Right forelimb (tissue), 1 donor: ENCODE results near the gene GPR37L1.

ENCODE experiments used
- DNase-seq: peaks from one replicate; pipeline ENCODE4 v3.0.0-alpha.2; 2018

The GPR37L1 gene, protein sequence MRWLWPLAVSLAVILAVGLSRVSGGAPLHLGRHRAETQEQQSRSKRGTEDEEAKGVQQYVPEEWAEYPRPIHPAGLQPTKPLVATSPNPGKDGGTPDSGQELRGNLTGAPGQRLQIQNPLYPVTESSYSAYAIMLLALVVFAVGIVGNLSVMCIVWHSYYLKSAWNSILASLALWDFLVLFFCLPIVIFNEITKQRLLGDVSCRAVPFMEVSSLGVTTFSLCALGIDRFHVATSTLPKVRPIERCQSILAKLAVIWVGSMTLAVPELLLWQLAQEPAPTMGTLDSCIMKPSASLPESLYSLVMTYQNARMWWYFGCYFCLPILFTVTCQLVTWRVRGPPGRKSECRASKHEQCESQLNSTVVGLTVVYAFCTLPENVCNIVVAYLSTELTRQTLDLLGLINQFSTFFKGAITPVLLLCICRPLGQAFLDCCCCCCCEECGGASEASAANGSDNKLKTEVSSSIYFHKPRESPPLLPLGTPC

DNA sequence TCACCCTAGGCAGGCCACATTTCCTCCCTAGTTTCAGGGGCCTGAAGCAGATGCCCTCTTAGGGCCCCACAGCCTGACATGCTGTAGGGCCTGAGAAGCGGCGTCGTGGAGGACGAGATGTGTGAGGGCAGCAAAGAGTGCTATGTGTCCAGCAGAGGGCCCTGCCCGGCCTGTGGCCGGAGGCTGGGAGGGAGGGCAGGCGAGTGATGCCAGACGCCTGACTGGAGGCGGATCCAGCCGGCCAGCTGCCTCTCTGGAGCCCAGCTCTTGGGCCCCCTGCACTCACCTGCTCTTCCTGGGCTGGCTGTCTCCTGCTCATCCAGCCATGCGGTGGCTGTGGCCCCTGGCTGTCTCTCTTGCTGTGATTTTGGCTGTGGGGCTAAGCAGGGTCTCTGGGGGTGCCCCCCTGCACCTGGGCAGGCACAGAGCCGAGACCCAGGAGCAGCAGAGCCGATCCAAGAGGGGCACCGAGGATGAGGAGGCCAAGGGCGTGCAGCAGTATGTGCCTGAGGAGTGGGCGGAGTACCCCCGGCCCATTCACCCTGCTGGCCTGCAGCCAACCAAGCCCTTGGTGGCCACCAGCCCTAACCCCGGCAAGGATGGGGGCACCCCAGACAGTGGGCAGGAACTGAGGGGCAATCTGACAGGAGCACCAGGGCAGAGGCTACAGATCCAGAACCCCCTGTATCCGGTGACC is at the start of gene GPR37L1:
Gene GPR37L1, plus strand, starts transcription at position 279 of the 697 bp plus-strand sequence. Its CDS starts 47 bp downstream, at position 326.
- no peak for DNase-seq

DNA sequence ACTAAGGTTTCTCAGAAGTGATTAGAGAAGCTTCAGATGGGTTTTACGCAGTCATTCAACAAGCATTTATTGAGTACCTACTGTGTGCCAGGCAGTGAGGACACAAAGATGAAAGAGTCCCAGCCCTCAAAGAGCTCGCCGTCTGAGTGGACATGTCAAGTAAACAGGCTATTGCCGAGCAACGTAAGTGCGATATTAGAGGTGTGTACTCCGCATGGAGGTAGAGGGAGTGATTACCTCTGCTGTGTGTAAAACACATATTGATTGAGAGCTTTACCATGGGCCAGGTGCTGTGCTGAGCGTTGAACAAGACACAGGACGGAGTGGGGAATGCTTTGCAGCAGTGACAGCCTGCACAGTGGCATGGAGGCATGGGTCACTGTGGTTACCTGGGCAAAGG is 49.5 kb upstream of the GPR37L1 start:
- DNase-seq, result no peak

DNA sequence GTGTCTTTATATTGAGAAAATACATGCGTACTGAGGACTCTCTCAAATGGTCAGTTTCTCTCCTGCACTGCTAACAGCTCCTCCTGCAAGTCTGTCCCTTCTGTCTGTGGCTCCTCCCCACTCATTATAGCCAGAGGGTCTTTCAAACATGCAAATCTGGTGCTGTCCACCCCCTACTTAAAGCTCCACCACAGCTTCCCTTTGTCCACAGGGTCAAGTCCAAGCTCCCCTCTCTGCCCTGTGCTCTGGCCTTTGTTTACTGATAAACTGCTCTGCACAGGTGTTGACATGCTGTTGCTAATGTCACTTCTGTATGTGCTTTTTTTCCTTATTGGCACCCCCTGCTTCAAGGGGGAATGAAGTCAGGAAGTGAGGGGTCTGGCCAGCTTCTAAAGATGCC is 47.7 kb upstream of the GPR37L1 start:
- no peak for DNase-seq

DNA sequence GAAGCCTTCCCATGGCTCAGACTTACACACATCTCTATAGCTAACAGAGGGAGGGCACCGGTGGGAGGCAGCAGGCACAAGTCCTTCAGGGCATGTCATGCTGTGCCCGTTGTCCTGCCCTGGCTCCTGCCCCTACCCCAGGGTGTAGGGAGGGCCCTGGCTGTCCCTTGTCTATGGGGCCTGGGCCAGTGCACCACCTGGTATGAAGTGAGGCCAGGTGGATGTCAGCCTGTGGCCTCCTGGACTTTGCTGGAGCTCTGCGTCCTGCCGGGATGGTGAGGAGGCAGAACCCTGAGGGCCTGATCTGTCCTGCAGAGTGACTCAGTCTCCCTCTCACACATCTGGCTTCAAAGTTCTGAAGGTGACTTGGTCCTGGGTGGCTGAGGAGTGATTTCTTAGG is 47.3 kb upstream of the GPR37L1 start:
- DNase-seq, result no peak

DNA sequence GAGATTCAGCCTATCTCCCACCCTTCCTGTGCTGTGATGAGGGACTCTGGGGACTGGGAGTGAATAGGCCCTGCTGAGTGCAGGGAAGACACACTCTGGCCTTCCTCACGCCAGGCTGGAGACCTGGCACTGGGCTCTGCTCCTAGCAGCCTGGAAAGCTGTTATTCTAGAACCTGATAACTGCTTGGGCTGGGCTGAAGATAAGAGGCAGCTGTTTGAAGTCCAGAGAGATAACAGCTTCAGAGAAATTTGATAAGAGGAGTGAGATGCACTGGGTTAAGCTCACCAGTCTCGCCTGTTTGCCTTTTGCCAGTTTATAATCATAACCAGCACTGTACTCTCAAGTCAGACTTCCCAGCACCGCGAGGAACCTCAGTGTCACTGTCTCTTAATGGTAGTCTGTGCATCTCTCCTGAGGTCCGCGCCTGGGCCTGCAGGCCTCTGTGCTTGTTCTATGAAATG is 46.6 kb upstream of the GPR37L1 start:
- no peak for DNase-seq

DNA sequence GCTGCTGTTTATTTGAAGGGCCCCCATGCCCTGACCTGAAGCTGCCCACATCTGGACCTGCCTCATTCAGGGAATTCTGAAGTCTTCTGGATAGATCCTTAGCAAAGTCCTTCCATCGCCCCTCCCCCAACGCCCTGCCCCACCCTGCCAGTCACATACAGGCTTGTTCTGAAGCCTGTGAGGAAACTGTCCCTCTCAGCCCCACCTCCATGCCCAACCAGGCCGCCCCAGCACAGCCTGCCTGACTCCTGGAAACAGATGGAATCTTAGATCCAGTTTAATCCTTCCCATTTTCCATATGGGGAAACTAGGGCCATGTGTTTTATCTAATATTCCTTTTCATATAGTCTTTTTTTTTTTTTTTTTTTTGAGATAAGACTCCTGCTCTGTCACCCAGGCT is 44.5 kb upstream of the GPR37L1 start:
- DNase-seq, result no peak

DNA sequence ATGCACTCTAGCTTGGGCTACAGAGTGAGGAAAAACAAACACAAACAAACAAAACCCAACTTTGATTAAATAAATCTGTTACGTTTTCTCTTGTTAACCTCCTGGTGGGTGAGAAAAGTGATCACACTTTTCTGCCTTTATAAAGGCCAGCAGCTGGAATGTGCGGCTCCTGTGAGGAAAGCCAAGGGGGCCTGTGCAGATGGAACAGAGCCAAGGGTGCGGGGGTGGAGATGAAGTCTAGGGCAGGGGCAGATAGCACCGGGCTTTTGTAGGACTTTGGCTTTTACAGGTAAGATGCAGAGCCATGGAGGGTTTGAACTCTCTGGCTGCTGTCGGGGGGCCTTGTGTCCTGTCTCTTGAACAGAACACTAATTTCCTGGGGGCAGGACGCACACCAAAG is 40.7 kb upstream of the GPR37L1 start:
- DNase-seq, result no peak

DNA sequence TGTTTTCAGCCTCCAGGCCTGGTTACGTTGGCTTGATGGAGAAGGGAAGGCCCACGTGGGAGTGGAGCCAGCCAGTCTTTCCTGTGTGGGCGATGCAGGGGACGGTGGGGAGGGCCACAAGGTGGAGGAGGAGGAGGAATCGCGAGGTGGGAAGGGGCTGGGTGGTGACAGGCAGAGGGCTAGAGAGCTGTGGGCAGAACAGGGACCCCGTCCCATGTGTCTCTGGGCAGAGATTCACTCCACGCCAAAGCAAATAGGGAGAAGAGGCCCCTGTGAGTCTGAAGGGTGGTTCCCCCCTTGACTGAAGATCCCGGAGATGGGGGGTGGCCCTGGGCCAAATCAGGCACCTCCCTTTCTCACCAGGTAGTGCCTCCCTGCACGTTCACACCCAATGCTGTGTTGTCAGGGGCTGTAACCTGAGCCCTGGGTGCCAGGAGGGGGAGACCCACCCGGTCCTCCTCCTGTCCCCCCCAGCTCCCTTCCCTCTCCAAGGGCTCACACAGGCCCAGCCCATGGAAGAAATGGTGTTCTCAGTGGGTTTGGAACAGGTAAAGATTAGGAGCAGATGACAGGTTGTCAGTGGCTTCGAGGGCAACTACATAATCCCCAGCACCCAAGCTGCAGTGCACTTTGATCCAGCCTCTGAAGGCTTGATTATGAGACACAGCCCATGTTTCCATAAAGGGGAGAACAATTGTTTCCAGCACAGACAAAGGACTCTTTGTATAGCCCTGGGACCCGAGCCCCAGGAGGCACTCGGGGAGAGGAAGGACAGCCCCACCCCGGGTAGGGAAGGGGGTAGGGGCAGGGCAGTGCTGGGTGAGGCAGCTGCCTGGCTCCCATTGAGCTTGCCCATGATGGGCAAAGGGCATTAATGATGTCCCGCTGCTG is 37.7 kb upstream of the GPR37L1 start:
- DNase-seq, result no peak

DNA sequence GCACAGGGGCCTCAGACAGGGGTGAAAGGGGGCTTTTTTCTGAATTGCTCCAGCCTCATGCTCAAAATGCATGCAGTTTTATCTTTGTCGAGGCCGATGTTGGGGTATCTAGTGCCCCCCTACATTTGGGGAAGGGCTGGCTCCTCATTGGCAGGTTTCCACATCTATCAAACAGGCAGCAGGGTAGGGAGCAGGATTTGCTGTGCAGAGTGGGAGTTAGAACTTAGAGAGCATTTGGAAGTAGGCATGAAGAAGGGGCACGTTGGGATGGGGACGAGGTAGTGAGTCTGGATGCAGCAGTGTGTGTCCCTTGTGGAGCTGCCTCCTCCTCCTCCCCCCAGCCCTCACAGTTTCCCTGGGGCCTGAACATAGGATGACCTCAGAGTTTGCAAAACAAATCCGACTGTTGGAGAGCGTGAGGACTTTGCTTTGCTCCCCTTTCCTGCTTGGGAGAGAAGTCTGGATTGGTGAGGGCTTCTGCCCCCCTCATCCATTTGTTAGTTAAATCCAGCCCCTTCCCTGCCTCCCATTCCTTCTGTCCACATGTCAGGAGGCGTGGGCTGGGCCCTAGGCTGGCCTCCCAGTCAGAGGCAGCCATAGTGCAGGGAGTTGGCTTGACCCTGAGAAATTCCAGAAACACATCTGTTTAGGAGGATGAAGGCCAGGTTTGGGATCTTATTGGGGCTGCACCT is 36.9 kb upstream of the GPR37L1 start:
- DNase-seq, result no peak

DNA sequence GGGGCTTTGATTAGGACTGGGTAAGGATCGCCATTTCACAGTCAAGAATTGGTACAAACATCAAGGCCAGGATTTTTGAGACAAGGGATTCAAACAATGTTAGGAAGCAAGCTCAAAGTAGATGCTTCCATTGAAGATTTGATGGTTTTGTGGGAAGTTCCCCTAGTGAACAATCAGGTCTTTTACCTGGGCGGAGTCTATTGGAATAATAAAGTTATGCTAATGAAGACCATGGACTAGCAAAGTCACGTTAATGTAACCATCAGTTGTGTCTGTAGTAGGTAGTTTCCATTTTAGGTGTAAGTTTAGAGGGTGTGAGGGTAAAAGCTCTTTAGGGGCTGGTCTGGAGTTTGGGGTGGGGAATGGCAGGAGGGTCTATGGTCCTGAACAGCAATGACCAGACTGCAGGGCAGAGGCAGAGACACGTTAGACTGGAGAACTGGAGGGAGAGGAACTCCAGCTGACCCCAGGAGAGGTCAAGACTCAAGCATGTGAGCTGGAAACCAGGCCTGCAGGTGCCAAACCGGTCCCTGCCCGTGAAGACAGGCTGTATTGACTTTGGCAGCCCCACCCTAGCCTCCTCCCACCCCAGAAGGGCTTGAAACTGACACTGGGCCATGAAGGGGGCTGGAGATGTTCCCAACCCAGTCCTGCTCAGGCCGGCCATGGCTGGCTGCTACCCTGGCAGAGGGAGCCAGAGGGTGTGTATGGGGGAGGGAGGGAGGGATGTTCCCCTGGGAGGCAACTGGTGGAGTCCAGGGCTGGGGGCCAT is 36.0 kb upstream of the GPR37L1 start:
- DNase-seq, result no peak

DNA sequence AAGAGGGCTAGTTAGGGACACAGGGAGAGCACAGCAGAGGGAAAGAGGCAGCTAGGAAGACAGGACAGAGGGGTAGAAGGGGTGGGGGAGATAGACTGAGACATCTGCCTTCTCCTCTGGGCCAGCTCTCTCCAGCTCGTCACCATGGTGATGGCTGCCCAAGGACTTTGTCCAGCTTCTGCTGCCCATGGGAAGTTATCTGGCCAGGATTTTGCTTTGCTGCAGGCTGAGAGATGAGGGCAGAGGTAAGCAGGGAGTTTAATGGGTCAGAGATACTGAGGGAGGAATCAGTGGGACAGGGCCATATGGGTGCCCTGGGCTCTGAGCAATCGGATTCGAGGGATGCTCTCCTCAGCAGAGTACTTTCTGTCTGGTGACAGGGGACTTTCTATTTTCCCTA is 34.5 kb upstream of the GPR37L1 start:
- no peak for DNase-seq

DNA sequence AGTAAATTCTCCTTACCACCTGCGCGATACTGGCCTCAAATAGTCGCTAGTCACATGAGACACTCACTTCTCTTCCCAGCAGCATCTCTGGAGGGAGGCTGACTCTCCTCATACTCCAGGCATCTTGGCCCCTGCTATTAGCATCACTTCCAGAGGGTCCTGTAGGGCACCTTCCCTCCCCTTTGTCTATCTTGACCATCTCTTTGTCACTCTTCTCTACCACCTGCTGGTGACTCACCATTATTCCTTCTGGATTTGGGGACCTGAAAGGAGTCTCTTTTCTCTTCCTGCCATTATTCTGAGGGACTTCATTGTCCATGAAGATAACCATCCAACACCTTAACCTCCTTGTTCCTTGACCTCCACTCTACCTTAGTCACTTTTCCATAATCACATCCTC is 31.7 kb upstream of the GPR37L1 start:
- no peak for DNase-seq

DNA sequence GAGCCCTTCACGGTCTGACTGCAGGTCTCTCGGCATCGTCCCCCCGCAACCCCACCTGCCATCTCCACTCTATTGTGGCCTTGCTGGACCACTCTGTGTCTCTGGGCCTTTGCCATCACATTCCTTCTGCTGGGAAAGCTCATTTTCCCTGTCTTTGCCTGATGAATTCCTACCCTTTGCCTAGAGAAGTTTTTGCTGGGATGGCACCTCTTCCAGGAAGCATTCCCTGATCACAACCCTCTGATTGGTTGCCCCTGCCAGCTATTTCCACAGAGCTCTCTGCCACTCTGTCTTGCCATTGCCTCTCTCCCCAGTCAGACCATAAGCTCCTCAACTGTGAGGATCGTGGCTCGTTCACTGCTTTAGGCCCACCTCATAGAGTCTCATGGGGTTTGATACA is 28.9 kb upstream of the GPR37L1 start:
- no peak for DNase-seq

DNA sequence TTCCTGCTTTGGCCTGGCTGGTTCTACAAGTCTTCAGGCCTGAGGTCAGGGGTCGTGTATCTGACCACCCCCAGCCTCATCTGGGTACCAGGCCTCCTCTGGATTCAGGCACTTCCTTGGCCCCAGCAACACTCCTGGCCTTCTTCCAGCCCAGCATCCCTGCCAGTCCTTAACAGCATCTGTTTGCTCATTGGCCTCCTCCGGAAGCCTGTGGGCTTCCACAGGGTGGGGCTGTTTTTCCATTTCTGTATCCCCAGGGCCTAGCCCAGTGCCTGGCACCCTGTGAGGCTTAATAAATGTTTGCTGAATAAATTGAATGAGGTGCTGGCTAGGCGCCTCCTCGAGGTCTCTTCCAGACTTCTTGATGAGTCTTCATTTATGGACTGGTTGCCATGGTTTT is 21.5 kb upstream of the GPR37L1 start:
- DNase-seq, result no peak

DNA sequence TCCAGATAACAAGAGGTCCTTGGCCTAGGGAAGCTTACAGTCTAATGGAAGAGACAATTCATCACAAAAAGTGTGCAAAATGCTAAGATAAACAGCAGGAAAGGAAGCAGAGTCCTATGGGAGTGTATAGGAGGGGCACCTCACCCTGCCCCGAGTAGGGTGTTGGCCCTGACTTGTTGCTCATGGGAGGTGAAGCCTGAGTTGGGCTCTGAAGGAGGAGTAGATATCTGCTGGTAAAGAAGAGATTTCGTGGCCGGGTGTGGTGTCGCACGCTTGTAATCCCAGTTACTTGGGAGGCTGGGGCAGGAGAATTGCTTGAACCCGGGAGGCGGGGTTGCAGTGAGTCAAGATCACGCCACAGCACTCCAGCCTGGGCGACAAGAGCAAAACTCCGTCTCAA is 18.6 kb upstream of the GPR37L1 start:
- DNase-seq, result no peak

DNA sequence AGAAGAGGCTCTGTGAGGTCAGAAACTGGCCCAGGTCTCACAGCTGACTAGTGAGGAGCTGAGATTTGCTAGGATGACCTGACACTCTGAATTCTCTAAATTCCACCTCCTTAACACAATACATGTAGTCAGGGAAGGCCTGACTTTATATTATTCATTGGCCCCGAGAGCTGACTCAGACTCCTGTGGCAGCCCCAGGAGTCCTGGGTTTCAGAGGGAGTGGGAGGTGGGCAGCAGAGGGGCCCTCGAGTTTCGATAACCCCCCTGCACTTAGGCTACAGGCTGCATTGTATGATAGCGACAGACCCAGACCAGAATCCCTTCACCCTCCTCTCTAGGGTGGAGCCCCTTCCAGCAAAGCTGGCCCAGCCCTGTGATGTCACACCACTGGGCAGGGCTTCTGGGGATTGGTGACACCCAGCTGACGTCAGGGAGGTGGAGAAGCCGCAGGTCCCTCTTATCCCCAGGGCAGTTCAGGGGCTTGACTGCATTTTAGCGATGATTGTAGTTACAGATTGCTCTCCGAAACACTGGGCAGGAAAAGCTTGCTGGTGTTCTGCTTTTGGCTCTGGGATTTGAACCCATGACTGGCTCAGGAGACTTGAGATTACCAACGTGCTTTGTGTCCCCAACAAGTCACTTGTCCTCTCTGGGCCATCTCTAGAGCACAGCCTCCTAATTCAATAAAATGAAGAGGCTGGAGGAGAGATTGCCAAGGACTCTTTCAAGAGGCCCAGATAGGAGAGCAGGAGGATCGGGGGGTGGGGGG is 17.0 kb upstream of the GPR37L1 start:
- no peak for DNase-seq

DNA sequence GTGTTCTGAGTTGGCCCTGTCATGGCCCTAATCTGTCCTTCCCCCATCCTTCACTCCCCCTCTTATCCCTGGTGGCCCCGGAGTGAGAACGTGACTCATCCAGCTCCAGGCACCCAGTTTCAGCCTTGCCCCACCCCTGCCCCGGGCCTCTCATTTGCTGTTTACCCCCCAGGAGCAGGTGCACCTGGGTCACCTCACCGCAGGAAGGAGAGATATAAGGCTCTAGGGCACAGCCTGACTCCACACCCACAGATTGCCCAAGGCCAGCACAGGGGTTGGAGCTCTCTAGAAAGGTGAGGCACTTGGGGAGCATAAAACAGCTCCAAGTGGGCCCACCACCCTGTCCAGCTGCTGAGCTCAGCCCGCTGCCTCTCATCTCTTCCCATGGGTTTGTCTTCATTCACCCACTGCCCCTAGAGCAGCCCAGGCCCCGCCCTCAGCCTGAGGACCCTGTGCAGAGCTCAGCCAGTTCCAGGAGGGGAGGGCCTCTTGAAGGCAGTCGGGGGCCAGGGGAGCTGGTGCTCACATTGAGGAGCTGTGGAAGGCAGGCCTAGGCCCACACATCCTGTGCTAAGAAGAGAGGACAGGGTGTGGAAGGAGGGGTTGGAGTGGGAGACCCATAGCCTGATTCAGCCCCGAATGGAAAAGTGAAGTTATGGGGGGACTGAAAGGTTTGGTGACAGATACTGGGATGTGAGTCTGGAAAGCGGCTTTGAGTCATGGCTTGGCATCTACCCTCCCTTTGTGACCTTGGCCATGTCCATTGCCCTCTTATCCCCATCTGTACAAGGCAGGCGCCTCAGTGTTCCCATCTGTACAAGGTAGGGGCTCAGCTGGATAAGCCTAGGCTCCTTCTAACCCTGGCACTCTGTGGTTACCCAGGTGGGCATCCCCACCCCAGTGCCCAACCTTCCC is 16.1 kb upstream of the GPR37L1 start:
- no peak for DNase-seq

DNA sequence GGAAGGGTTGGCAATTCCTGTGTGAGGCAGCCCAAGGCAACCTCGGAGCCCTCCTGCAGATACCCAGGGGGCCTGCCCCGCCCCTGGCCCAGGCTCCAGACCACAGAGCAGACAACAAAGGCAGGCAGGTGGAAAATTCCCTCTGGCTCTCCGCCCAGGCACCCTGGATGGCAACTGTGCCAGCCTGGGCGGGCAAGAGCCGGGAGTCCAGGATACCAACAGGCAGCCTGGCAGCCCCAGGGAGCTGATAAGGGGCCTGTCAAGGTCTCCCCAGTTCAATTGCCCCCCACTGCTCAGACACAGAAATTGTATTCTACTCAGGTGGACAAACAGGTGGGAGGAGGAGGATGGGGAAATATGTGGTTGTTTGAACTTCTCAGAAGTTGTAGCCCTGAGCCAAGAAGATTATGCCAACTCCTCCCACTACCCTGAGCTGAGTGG is 15.4 kb upstream of the GPR37L1 start:
- no peak for DNase-seq
